Stimulated activated CD8-positive, alpha-beta memory T cell treated with anti-CD3 and anti-CD28 coated beads, Interleukin-12 subunit alpha, Interleukin-12 subunit beta, amount 100 ng/mL, for 4 hours (primary cell): ENCODE data around the gene STPG2.

Experiments used
- DNase-seq: peaks from one replicate; pipeline ENCODE4 v3.0.0-alpha.2; 2020; ENCODE audit warnings: low read depth

Gene STPG2

DNA sequence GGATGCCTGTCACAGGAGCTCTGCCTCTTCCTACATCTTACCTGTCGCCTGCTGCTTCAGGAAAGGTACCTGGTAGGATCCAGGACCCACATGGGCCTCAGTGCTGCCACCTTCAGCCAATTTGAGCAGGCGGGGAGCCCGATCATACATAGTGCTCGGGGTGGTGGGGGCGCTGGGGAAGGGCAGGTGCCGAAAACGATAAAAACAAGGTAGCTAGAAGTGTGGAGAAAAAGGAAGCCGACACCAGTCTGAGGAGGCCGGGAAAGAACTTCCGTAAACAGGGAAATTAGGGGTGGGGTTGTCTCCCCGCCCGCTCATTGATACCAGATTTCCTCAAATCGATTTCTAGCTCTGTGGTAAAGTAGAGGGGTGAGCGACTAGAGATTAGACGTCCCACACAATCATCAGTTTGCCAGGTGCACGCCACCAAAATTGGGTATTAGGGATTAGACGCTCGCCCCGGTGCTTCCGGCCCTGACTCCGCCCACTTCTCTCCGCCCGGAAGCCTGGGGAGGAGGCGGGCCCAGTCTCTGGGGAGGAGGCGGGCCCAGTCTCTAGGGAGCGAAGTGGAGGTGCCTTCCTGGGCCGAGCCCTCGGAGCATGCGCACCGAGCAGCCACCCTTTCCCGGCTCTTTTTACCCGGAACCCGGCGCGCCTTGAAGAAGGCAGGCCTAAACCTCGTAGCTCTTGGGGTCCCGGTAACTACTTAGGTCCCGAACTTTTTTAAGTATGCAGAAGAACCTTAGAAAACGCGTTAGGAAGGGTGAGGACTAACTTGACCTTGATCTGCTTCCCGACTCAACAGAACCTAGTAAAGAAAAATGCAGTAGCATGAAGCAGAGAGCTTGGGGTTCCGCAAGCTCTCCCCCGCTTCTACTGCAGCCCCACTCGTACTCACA, at the start of gene STPG2:
Gene STPG2 (minus strand): TSS at position 476 of the 899 bp plus-strand sequence.
- peak; percentile 92 for DNase-seq

DNA sequence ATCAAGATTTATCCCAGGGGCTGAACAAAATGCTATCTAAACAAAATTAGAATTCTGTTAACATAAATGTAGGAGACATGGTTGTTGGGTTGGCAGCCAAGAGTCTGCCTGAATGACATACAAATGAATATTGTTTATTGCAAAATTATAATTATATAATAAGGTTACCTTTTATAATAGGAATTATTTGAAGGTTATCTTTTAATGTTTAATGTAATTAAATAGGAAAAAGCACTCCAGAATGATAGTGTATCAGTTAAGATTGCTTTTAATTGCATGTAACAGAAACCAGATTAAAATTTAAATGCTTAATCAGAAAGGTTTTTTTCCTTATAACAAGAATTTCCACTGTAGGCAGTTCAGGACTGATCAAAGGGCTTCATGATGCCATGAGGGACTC, 42.0 kb upstream of the STPG2 start:
- no peak for DNase-seq

DNA sequence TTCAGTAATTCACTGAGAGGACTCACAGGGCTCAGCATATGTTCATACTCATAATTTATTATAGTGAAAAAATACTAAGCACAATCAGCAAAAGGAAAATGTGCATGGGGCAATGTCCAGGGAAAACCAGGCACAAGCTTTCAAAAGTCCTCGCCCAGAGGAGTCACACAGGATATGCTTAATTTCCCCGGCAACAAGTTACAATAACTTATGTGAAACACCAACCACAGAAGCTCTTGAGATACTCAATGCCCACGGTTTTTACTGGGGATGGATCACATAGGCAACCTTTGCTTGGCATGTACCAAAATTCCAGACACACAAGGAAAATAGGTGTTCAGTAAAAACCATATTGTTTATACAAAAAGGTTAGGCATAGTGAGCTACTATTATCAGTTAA, 38.5 kb upstream of the STPG2 start:
- no peak for DNase-seq

DNA sequence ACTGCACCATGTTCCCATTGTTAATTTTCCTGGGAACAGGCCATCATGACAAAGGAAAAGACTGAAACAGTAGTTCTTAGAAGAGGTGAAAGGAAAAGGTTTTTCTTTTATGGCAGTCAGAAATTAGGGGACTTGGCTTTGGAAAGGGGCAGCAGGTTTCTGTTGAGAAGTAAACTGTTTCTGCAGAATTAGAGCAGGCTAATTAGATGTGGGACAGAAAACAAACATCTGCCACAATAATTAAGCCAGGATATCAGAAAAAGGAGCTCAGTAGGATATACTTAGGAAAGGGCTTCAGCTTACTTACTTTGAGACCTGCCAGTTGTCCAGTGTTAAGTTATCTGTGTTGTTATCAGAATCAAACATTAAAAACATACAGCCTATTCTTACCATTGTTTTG, 36.7 kb upstream of the STPG2 start:
- DNase-seq: no peak

DNA sequence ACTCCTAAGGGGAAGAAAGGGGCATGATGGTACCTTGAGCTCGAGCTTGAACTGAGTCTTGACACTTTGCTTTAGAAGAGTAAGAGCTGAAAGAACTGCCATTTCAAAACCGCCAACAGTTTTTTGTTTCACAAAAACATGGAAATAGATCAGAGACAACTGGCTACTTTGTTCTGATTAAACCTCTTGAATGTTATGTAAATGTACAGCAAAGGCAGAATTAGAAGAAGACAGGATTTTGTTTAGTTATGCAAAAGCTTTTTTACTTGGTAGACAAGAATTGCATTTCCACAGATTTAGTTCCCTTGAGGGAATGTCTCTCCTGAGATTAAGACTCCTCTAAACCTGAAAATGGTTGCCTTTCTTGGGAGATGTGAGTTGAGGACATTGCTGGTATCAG, 33.3 kb upstream of the STPG2 start:
- DNase-seq: no peak

DNA sequence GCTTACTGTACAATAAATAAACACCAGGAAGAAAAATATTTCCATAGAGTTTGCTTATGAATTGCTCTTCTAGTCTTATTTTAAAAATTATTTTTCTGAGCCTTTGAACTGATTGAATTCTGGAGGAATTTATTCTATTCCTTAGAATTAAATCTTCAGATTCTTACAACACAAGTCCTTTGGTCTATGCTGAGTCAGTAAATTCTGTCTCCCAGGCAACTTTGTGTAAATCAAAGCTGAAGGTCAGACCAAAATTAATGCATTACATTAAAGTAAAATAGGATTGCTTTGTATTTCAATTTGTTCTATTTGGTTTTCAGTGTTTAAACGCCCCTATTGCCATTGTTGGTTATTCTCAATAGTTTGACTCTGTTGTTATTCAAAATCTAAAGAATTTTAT, 26.8 kb upstream of the STPG2 start:
- no peak for DNase-seq

DNA sequence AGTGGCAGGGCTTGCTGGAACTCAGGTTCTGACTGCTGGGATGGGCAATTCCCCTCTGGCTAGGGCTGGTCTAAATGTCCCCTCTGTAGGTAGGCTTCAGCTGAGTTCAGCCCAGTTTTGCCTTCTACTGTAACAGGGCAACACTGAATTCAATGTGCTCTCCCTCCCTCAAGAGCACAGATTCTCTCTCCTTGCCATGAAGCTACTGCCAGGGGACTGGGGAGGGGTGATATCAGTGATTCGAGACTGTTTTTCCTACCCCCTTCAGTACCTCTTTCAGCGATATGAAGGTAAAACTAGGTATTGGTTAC, 23.4 kb upstream of the STPG2 start:
- no peak for DNase-seq

DNA sequence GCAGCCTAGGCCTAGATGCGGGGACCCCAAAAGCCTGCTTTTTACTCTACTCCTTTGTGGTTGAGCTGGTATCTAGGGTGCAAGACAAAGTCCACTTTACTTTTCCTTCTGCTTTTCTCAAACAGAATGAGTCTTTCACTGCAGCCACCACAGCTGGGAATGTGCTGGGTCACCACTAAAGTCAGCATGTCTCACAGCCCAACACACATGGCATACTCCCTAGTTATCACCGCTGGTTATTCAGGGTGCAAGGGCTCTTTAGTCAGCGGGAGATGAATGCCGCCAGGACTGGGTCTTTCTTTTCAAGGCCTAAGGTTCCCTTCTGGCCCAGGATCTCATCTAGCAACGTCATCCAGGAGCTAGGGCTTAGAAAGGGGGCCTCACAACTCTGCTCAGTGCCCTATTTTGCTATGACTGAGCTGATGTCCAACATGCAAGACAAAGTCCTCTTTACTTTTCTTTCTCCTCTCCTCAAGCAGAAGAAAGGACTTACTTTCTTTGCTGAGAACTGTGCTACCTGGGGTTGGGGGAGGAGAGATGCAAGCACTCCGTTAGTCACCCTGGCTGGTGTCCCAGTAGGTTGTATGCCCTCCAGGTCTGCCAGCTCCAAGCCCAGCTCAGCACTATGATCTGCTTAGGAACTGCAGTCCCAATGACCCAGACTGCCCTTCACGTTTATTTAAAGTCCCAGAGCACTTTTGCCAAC, 22.9 kb upstream of the STPG2 start:
- DNase-seq: no peak

DNA sequence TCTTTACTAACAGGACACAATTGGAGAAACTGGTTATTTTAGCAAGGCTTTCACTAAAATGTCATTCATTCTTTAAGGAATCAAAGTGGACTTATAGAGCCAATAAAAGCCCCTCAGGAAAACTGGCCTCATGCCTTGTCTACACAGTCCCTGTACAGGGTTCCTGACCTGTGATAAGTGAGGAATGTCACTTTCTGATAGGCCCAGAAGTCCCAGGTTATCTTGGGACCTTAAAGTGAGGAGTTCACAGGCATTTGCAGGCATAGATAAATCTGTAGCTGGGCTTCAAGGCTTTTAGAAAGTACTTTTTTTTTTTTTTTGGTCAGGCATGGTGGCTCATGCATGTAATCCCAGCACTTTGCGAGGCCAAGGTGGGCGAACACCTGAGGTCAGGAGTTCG, 19.4 kb upstream of the STPG2 start:
- no peak for DNase-seq

DNA sequence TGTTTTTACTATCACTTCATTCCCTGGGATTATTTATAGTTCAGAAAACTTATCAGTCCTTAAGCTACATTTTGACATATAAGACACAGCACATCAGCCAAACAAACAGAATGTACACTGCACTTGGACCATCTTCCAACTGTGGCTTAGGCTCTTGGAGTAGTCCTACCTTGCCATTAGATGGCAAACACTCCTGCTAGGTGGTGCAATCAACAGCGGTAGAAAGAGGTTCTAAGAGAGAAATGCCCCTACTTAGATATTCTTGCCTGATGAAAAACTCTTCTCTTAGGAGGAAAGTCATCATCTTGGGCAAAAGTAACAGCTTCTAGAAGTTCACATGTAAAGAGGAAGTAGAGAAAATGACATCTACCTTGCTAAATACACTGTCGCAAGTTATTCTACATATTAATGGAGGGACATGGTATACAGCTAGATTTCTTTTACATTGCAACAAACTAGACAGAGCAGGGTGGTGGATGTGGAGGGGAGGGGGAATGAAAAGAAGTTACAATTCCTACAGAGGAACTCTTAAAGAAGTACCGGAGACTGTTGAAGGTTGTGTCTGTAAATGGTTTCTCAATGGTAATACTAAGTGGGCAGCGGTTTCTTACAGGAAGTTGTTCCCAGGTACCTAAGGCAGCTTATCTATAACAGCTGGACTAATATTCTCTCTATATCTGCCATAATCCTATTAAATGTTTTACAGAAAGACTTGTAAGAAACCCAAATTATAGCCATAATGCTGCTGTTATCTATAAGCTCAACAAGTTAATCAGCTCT, 8.1 kb upstream of the STPG2 start:
- no peak for DNase-seq

DNA sequence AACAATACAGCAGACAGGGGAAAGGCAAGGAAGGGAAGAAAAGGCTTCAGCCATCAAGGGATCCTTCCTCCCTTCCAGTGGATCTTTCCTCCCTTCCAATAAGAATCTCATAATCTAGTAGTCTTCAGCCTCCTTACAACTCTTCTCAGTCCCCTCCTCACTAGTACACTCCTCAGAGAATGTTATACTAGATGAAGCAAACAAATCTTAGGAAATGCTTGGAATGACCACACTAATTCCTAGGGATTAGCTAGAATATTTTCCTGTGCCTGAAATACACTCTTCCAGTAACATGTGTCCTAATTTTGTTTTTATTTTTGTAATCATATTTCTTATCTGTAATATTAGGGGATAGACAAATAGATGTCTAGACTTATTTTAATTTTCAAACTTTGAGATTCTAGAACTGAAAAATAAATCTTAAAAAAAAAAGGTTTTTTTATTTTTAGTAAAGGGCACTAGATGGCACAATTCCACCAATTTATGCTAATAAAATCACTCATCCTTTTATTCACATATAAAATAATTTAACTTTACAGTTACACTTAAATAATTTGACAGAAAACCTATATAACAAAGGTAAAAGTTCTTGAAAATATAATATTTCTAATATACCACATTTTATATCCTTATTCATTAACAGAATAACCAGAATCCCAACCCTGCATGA, 7.0 kb upstream of the STPG2 start:
- DNase-seq: no peak

DNA sequence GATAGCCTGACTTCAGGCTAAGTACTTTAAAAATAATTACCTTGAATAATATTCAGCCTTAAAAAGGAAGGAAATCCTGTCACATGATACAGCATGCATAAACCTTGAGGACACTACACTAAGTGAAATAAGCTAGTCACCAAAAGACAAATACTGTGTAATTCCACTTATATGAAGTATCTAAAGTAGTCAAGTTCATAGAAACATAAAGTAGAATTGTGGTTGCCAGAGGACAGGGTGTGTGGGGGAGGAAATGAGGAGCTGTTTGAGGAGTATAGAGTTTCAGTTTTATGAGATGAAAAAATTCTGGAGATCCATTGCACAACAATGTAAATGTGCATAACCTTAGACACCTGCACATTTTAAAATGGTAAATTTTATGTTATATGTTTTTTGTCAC, 5.6 kb upstream of the STPG2 start:
- no peak for DNase-seq

DNA sequence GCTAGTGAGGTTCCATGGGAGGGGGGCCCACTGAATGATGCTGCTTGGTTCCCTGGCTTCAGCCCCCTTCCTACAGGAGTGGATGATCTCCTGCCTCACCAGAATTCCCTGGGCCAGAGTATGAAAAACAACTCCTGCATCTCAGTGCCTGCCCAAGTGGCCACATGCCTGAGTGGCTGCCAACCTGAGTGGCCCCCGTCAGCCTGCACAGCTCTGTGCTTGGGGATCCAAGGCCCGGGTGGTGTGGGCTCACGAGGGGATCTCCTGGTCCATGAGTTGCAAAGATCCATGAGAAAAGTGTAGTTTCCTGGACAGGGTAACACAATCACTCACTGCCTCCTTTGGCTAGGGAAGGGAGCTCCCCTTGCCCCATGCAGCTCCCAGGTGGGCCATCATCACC, 17.1 kb downstream of the STPG2 start:
- no peak for DNase-seq

DNA sequence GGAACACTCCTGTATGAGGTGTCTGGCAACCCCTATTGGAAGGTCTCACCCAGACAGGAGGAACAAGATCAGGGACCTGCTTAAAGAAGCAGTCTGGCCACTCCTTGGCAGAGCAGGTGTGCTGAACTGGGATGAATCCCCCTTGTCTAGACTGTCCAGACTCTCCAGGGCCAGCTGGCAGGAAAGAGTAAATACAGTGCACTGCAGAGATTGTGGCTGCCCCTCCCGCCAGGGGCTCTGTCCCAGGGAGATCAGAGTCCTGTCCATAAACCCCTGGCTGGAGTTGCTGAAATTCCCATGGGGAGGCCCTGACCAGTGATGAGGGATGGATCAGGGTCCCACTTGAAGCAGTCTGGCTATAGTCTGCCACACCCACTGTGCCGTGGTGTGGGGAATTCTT, 17.7 kb downstream of the STPG2 start:
- no peak for DNase-seq

DNA sequence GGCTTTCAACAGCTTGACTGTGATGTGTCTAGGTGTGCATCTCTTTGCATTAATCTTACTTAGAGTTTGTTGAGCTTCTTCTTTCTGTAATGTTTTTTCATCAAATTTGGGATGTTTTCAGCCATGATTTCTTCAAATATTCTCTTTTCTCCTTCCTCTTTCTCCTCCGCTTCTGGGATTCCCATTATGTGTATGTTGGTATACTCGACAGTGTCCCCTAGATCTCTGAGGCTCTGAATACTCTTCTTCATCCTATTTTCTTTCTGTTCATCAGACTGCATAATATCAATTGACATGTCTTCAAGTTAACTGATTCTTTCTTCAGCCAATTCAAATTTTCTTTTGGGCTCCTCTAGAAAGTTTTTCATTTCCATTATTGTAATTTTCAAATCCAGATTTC, 25.9 kb downstream of the STPG2 start:
- DNase-seq: no peak

DNA sequence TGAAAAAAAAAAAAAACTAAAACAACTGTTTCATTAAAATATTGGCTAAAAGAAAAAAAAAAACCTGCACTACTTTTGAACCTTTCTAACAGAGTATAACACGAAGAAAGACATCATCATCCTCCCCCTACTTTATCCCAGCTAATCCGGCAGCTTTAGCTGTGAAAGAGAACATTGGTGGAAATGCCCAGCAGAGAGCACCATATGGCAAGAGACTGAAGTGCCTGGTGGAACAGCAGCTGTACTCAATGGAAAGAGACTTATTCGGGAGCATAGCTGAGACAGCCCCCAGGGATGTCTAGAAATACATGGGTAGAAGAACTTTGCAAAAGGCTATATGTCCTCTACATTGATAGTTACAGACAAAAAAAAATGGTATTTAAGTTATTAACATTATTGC, 30.3 kb downstream of the STPG2 start:
- no peak for DNase-seq

DNA sequence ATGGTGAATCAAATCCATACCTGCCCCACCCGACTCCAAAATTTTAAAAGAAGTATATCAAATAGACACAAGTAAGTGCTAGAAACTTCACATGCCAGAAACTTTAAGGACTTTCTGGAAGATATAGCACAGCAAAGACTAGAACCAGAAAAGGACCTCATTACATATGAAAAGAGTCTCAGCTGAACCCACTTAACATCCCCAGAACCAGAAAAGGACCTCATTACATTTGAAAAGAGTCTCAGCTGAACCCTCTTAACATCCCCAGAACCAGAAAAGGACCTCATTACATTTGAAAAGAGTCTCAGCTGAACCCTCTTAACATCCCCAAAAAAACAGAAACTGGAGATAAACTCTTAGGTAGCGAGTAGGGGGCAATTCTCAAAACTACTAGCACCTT, 32.3 kb downstream of the STPG2 start:
- DNase-seq: no peak

DNA sequence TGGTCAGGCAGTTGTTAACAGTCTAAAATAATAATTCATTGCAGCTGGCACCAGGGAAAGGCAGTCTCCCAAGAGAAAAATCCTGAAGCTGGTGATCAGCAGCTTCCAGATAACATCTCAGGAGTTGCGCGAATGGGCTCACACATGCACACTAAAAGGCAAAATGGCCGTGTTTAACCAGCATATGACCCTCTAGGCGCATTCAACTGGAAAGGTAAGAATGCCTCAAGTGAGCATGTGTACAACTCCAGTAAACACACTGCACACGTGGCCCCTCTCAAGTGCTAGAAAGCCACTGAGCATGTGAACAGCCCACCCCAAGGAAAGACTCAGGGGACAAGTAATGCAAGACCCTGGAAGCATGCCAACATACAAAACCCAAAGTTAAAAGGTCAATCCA, 33.1 kb downstream of the STPG2 start:
- DNase-seq: no peak

DNA sequence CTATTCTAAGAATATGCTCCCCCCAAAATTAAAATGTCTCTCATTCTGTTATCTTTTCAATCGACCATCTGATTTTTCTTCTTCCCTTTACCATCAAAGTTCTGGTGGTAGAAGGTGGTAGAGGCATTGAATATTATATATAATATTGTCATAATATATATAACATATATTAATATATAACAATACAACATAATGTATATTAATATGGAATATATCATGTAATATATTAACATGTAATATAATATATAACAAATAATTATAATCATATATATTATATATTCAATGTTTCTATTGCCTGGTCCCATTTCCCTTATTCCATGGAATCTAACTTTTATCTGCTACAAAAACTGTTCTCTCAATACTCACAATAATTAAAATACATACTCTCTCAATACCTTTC, 40.6 kb downstream of the STPG2 start:
- DNase-seq: no peak

DNA sequence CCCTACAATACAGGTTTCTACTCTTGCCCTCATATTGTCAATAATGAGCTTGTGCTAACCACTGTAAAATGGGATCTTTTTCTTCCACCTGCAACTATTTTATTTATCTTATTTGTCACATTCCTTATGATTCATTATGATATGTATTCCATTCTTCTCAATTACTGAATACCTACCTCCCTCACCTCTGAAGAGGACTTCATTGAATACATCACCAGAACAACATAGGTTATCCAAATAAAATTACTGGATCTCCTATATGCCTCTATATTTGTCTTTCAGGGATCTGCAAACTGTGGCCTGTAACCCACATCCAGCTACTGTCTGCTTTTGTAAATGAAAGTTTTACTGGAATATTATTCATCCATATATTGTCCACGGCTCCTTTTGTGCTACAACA, 41.3 kb downstream of the STPG2 start:
- DNase-seq: no peak

DNA sequence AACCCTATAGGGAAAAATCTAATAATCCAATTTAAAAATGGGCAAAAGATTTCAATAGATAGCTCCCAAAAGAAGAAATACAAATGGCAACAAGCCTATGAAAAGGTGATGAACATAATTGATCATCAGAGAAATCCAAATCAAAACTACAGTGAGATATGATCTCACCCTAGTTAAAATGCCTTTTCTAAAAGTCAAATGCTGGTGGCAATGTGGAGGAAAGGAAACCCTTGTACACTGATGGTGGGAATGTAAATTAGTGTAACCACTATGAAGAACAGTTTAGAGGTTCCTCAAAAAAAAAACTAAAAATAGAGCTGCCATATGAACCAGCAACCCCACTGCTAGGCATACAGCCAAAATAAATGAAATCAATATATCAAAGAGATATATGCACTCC, 44.5 kb downstream of the STPG2 start:
- no peak for DNase-seq

DNA sequence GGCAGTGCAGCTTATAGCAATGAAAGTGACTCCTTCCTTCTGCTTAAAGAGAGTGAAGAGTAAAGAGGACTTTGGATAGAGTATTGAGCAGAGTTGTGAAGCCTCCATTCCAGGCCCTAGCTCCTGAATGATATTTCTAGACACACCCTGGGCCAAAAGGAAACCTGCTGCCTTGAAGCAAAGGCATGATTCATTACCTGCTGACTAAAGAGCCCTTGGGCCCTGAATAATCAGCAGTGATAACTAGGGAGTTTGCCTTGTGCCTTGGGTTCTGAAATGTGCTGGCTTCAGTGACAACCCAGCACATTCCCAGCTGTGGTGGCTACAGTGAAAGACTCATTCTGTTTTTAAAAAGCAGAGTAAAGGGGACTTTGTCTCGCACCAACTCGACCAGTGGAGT, 49.2 kb downstream of the STPG2 start:
- no peak for DNase-seq

DNA sequence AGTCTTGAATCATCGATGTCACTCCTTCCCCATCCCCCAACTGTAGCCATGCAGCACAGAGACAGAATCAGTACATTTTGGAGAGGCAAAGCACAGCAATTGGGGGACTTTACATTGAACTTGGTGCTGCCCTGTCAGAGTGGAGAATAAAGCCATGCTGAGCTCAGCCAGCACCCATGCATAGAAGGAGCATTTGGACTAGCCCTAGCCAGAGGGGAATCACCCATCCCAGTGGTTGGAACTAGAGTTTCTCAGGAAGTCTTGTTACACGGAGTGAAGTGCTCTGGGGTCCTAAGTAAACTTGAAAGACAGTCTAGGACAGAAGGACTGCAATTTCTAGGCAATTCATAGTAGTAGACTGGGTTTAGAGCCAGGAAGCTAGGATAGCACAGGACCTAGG, 49.6 kb downstream of the STPG2 start:
- no peak for DNase-seq
